ENCODE results near the gene ZNF33A.

DNA sequence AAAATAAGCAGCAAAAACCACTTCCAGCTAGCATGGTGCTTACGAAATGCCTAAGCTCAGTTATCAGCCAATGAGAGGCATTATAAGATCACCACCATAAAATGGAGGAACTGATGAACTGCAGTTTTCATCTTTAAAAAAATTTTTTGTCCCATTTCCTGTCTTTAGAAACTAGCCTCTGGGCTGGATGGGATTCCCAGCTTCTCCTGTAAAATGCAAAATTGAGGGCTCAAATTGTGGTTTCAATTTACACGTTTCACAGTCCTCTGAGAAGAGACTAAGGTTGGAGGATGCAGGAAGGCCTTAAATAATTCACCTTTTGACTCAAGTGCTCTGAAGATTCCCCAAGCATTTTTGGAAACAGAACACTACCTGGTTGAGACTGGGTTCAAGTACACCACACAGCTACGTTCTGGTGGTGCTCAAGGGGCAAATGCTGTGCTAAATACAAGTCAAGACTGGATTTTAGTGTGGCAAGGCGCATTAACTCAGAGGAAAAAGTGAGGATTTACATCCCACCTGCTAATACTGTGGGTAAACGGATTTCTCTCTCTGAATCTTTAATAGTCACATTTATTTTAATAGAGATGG is 35.0 kb upstream of the ZNF33A start:
- no peak for TF ChIP-seq POLR2AphosphoS5 (IDR thresholded peaks at IDR 0.05; ENCODE audit: low read depth)
- TF ChIP-seq, protein P1, sequence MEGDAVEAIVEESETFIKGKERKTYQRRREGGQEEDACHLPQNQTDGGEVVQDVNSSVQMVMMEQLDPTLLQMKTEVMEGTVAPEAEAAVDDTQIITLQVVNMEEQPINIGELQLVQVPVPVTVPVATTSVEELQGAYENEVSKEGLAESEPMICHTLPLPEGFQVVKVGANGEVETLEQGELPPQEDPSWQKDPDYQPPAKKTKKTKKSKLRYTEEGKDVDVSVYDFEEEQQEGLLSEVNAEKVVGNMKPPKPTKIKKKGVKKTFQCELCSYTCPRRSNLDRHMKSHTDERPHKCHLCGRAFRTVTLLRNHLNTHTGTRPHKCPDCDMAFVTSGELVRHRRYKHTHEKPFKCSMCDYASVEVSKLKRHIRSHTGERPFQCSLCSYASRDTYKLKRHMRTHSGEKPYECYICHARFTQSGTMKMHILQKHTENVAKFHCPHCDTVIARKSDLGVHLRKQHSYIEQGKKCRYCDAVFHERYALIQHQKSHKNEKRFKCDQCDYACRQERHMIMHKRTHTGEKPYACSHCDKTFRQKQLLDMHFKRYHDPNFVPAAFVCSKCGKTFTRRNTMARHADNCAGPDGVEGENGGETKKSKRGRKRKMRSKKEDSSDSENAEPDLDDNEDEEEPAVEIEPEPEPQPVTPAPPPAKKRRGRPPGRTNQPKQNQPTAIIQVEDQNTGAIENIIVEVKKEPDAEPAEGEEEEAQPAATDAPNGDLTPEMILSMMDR (conservative IDR thresholded peaks at IDR 0.05; ENCODE audit: low read depth in 2 of 2) = no peak
- no peak for TF ChIP-seq CREB1 (CRISPR knock-in tag; IDR thresholded peaks at IDR 0.05; ENCODE audit: low read depth)
- TF ChIP-seq, protein P2, sequence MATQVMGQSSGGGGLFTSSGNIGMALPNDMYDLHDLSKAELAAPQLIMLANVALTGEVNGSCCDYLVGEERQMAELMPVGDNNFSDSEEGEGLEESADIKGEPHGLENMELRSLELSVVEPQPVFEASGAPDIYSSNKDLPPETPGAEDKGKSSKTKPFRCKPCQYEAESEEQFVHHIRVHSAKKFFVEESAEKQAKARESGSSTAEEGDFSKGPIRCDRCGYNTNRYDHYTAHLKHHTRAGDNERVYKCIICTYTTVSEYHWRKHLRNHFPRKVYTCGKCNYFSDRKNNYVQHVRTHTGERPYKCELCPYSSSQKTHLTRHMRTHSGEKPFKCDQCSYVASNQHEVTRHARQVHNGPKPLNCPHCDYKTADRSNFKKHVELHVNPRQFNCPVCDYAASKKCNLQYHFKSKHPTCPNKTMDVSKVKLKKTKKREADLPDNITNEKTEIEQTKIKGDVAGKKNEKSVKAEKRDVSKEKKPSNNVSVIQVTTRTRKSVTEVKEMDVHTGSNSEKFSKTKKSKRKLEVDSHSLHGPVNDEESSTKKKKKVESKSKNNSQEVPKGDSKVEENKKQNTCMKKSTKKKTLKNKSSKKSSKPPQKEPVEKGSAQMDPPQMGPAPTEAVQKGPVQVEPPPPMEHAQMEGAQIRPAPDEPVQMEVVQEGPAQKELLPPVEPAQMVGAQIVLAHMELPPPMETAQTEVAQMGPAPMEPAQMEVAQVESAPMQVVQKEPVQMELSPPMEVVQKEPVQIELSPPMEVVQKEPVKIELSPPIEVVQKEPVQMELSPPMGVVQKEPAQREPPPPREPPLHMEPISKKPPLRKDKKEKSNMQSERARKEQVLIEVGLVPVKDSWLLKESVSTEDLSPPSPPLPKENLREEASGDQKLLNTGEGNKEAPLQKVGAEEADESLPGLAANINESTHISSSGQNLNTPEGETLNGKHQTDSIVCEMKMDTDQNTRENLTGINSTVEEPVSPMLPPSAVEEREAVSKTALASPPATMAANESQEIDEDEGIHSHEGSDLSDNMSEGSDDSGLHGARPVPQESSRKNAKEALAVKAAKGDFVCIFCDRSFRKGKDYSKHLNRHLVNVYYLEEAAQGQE (IDR thresholded peaks at IDR 0.05; ENCODE audit: unreplicated experiment) = no peak
- TF ChIP-seq EZH2 (IDR thresholded peaks at IDR 0.05; ENCODE audit: low read depth, unreplicated experiment) = no peak
- no peak for TF ChIP-seq EZH2phosphoT487 (IDR thresholded peaks at IDR 0.05; ENCODE audit: unreplicated experiment)
- TF ChIP-seq, protein P3, sequence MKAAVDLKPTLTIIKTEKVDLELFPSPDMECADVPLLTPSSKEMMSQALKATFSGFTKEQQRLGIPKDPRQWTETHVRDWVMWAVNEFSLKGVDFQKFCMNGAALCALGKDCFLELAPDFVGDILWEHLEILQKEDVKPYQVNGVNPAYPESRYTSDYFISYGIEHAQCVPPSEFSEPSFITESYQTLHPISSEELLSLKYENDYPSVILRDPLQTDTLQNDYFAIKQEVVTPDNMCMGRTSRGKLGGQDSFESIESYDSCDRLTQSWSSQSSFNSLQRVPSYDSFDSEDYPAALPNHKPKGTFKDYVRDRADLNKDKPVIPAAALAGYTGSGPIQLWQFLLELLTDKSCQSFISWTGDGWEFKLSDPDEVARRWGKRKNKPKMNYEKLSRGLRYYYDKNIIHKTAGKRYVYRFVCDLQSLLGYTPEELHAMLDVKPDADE (IDR thresholded peaks at IDR 0.05) = no peak
- no peak for TF ChIP-seq NANOG (IDR thresholded peaks at IDR 0.05; ENCODE audit: borderline replicate concordance)
- TF ChIP-seq STAT1 (IDR thresholded peaks at IDR 0.05; ENCODE audit: unreplicated experiment) = no peak
